ENCODE results near the gene ARMC9.

DNA sequence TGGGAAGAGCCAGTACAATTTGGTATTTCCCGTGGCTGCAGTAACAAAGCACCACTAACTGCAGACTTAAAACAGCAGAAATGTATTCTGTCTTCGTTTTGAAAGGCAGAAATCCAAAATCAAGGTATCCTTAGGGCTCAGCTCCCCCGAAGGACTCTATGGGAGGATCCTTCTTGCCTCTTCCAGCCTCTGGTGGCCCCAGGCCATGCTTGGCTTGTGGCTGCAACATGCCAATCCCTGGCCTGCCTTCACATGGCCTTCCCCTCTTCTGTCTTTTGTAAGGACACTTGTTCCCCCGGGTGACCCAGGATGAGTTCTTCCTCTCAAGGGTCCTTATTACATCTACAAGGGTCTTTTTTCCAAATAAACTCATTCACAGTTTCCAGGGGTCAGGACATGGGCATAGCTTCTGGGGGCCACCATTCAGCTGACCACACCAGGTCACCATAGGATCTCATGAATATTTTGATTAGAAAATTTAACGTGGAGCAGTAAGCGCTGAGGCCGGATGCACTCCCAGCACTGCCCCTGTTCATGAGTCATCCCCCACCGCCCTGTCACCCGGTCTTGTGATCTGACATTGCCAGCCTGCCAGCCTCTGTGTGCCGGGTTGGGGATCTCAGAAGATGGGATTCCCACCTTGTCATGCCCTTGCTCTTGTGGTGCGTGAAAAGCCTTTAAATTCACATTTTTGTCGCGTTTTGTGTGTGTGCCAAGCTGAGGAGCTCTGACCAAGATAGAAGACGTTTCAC is 135.9 kb downstream of the ARMC9 start:
- no peak for TF ChIP-seq POLR2A (IDR thresholded peaks at IDR 0.05)
- TF ChIP-seq, protein P1, sequence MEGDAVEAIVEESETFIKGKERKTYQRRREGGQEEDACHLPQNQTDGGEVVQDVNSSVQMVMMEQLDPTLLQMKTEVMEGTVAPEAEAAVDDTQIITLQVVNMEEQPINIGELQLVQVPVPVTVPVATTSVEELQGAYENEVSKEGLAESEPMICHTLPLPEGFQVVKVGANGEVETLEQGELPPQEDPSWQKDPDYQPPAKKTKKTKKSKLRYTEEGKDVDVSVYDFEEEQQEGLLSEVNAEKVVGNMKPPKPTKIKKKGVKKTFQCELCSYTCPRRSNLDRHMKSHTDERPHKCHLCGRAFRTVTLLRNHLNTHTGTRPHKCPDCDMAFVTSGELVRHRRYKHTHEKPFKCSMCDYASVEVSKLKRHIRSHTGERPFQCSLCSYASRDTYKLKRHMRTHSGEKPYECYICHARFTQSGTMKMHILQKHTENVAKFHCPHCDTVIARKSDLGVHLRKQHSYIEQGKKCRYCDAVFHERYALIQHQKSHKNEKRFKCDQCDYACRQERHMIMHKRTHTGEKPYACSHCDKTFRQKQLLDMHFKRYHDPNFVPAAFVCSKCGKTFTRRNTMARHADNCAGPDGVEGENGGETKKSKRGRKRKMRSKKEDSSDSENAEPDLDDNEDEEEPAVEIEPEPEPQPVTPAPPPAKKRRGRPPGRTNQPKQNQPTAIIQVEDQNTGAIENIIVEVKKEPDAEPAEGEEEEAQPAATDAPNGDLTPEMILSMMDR (IDR thresholded peaks at IDR 0.05), result no peak
- TF ChIP-seq EP300 (IDR thresholded peaks at IDR 0.05), result no peak

All from ovary (tissue), 3 donors.